ENCODE measurements around the gene TNNT3. TPM values are rescaled to one million over a fixed set of nuclear protein-coding genes. Genes with fewer than 3 reads are reported as not detected.

TNNT3 gene
- total RNA-seq, 1 experiment from 2014 or later: 0.71 TPM

DNA sequence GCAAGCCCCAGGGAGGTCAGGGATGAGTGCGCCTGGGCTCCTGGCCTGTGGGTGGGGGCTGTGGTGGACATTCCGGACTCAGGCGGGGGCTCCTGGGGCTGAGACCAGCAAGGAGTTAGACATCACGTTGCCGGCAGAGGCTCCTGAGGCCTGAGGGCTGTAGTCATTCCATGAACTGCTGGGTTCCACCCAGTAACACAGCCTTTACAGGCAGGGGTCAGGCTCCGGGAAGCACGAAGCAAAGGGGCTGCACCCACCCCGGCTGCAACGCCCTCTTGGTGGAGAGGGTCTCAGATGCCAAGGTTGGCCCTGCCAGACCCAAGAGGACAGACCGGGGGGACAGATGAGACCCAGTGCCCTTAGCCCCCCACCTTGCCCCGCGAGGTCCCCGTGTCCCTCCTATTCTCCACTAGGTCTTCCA, 9.0 kb downstream of the TNNT3 start:
- no TSS peak for BruUV-seq (replicated peaks)
- ChIA-PET CTCF (no interaction called here), RAD21 (ENCODE audit: low non-redundant PET in 1 of 2, low total read pairs in 2 of 2, uncharacterized antibody in 2 of 2, unreplicated experiment in 2 of 2) (no interaction called here), POLR2A (no interaction called here)
- Histone ChIP-seq H3K4me3 (replicated peaks in 1 of 2; ENCODE audit: low read depth in 1 of 2, low read length in 2 of 2) (no peak overlapping the region), H4K20me1 (ENCODE audit: insufficient read depth) (no peaks in the 10 kb centered on the region), H3K4me2 (ENCODE audit: low read length) (no peak overlapping the region), H3K9me3 (ENCODE audit: control insufficient read depth in 1 of 2, insufficient read depth in 1 of 2, low read depth in 1 of 2, low read length in 2 of 2) (no peaks in the 10 kb centered on the region), H3K27me3 (ENCODE audit: insufficient read depth, low read length) (no peaks in the 10 kb centered on the region), H3K36me3 (ENCODE audit: control insufficient read depth in 1 of 2, insufficient read depth in 2 of 2, low read length in 2 of 2) (no peaks in the 10 kb centered on the region), H3K27ac (ENCODE audit: low read depth, low read length) (no peak overlapping the region), H3K9me2 (ENCODE audit: insufficient read depth) (no peaks in the 10 kb centered on the region), H3K9ac (ENCODE audit: low read length) (no peak overlapping the region), H2AFZ (ENCODE audit: low read depth, low read length, poor library complexity, severe bottlenecking) (no peak overlapping the region), H3K4me1 (ENCODE audit: control insufficient read depth in 1 of 2, insufficient read depth in 2 of 2, low read length in 2 of 2) (no peaks in the 10 kb centered on the region), H3K79me2 (ENCODE audit: insufficient read depth, low read length) (no peaks in the 10 kb centered on the region)
- DNase-seq (ENCODE audit: low read depth, low spot score) (no peak), ATAC-seq (no peak)
- intact Hi-C loops (cut with micrococcal nuclease): no loop called here
- TF ChIP-seq REST (IDR thresholded peaks at IDR 0.05; ENCODE audit: low read depth) (no peak), EZH2phosphoT487 (IDR thresholded peaks at IDR 0.05; ENCODE audit: borderline replicate concordance) (no peak), FOSL1 (IDR thresholded peaks at IDR 0.05; ENCODE audit: low read depth) (no peak), POLR2A (IDR thresholded peaks at IDR 0.05; ENCODE audit: borderline replicate concordance, extremely low read depth, insufficient read depth, insufficient read length) (no peak), SRF (IDR thresholded peaks at IDR 0.05; ENCODE audit: low read depth) (no peak), ZFX (IDR thresholded peaks at IDR 0.05) (no peak), CEBPB (IDR thresholded peaks at IDR 0.05; ENCODE audit: low read depth) (no peak), TCF7L2 (IDR thresholded peaks at IDR 0.05; ENCODE audit: borderline replicate concordance, extremely low read depth, insufficient read depth, insufficient read length) (no peak), POLR2AphosphoS5 (IDR thresholded peaks at IDR 0.05; ENCODE audit: low read depth, low read length) (no peak), RAD21 (IDR thresholded peaks at IDR 0.05; ENCODE audit: low read depth) (no peak), SP1 (IDR thresholded peaks at IDR 0.05; ENCODE audit: low read depth) (no peak), ZNF274 (IDR thresholded peaks at IDR 0.05; ENCODE audit: low read depth, low read length) (no peak), EGR1 (IDR thresholded peaks at IDR 0.05; ENCODE audit: low read depth) (no peak), YY1 (IDR thresholded peaks at IDR 0.05; ENCODE audit: extremely low read depth, insufficient replicate concordance, low read depth, low read length) (no peak), EZH2 (IDR thresholded peaks at IDR 0.05) (no peak)
